Astrocyte (in vitro differentiated cells and primary cell): ENCODE results near the gene LINS1. TPM values are rescaled to one million over a fixed set of nuclear protein-coding genes. Genes with fewer than 3 reads are reported as not detected.

Source experiments
- DNase-seq: peaks from one replicate; pipeline ENCODE4 v3.0.0-alpha.2; 2010; ENCODE audit warnings: low read depth
- FAIRE-seq: peaks from 2 replicates; lab custom pipeline; 2011; peaks lifted over from hg19 to GRCh38; lab: Jason Lieb, UNC
- H2AFZ ChIP-seq: 2 replicates; pipeline ENCODE4 v1.6.0; 2012; ENCODE audit warnings: low read depth, low read length, inconsistent platforms
- H3K27ac ChIP-seq: 2 replicates; pipeline ENCODE4 v1.5.1; 2011; ENCODE audit warnings: low read depth, low read length, inconsistent platforms
- H3K27me3 ChIP-seq: 2 replicates; pipeline ENCODE4 v1.6.0; 2011; ENCODE audit warnings: low read length, inconsistent platforms; ENCODE audit not compliant: insufficient read depth
- H3K36me3 ChIP-seq: 2 replicates; pipeline ENCODE4 v1.5.1; 2011; ENCODE audit warnings: low read length, inconsistent platforms; ENCODE audit not compliant: insufficient read depth
- H3K4me1 ChIP-seq: 2 replicates; pipeline ENCODE4 v1.5.1; 2011; ENCODE audit warnings: low read length, inconsistent platforms; ENCODE audit not compliant: insufficient read depth
- H3K4me2 ChIP-seq: 2 replicates; pipeline ENCODE4 v1.6.0; 2012; ENCODE audit warnings: low read length, inconsistent platforms
- H3K4me3 ChIP-seq: 2 replicates; pipeline ENCODE4 v1.5.1; 2011; ENCODE audit warnings: low read depth, mild to moderate bottlenecking, low read length, inconsistent platforms; ENCODE audit not compliant: insufficient read depth
- H3K79me2 ChIP-seq: 2 replicates; pipeline ENCODE4 v1.6.0; 2012; ENCODE audit warnings: mild to moderate bottlenecking, low read length, inconsistent platforms; ENCODE audit not compliant: insufficient read depth
- H3K9ac ChIP-seq: 2 replicates; pipeline ENCODE4 v1.6.0; 2012; ENCODE audit warnings: mild to moderate bottlenecking, low read length, inconsistent platforms
- H3K9me3 ChIP-seq: 2 replicates; pipeline ENCODE4 v1.5.1; 2012; ENCODE audit warnings: low read depth, mild to moderate bottlenecking, low read length, inconsistent platforms; ENCODE audit not compliant: insufficient read depth
- H4K20me1 ChIP-seq: 2 replicates; pipeline ENCODE4 v1.6.0; 2012; ENCODE audit warnings: low read length, inconsistent platforms; ENCODE audit not compliant: insufficient read depth
- H3K27ac Mint-ChIP-seq: one replicate; pipeline ENCODE4 v1.8.0; 2021; ENCODE audit warnings: mild to moderate bottlenecking, mixed read lengths; ENCODE audit not compliant: unreplicated experiment
- H3K27me3 Mint-ChIP-seq: one replicate; pipeline ENCODE4 v1.8.0; 2021; ENCODE audit warnings: low read depth, mixed read lengths; ENCODE audit not compliant: unreplicated experiment
- H3K36me3 Mint-ChIP-seq: one replicate; pipeline ENCODE4 v1.8.0; 2021; ENCODE audit warnings: low read depth, mixed read lengths; ENCODE audit not compliant: unreplicated experiment
- H3K4me1 Mint-ChIP-seq: one replicate; pipeline ENCODE4 v1.8.0; 2021; ENCODE audit warnings: low read depth, mixed read lengths; ENCODE audit not compliant: unreplicated experiment
- H3K4me3 Mint-ChIP-seq: one replicate; pipeline ENCODE4 v1.8.0; 2021; ENCODE audit warnings: mild to moderate bottlenecking, moderate library complexity, mixed read lengths; ENCODE audit not compliant: unreplicated experiment
- H3K9me3 Mint-ChIP-seq: one replicate; pipeline ENCODE4 v1.8.0; 2021; ENCODE audit warnings: mild to moderate bottlenecking, mixed read lengths; ENCODE audit not compliant: unreplicated experiment
- CTCF ChIP-seq: IDR thresholded peaks from 2 replicates; pipeline ENCODE4 v1.5.1; 2011; ENCODE audit warnings: low read depth, mild to moderate bottlenecking, inconsistent platforms, low read length, moderate library complexity; ENCODE audit not compliant: insufficient read depth
- EZH2 ChIP-seq: IDR thresholded peaks from 2 replicates; pipeline ENCODE4 v1.6.1; 2012; ENCODE audit warnings: mild to moderate bottlenecking, low read length, inconsistent platforms; ENCODE audit not compliant: insufficient read depth
- total RNA-seq: library from RNA; stranded (reverse); gene quantifications from 2 replicates; pipeline ENCODE4 v1.2.1, GENCODE V29; 2021

The LINS1 gene
- total RNA-seq, 1 donor from 2014 or later: 10.7 TPM

DNA sequence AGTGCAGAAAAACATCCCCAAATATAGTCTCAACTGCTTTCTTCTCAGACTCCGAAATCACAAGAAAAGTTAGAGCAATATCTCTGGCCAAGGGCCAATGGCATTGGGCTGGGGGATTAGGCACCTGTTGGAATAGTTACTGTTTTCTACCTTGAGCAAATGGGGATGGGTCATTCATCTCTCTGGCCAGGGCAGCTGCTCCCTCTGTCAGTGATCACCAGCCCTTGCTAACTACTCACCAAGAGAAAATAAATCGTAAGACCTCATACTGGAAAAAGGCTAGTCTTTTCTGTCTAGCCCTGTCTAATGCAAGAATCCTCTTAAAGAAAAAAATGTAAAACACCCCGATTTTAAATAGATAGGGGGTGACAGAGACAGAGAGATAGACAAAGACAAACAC is 84.1 kb downstream of the LINS1 start:
- no peak overlapping the region for H3K27ac ChIP-seq
- H3K9me3 ChIP-seq: peaks cover under 1% of the 10 kb centered on the region

More for the DNA sequence above, 84.1 kb downstream of the LINS1 start:
- Mint-ChIP-seq H3K9me3 (peaks cover 2% of the 10 kb centered on the region), H3K4me1 (no peaks in the 10 kb centered on the region), H3K27me3 (peaks cover 18% of the 10 kb centered on the region), H3K36me3 (no peaks in the 10 kb centered on the region), H3K27ac (no peak overlapping the region), H3K4me3 (no peak overlapping the region)
- no peak overlapping the region for H3K9ac ChIP-seq
- DNase-seq (no peak), FAIRE-seq (no peak)
- no peaks in the 10 kb centered on the region for H3K4me1 ChIP-seq
- H4K20me1 ChIP-seq: no peaks in the 10 kb centered on the region
- no peaks in the 10 kb centered on the region for H3K79me2 ChIP-seq
- no peak overlapping the region for H2AFZ ChIP-seq
- H3K4me3 ChIP-seq: no peak overlapping the region
- no peaks in the 10 kb centered on the region for H3K27me3 ChIP-seq
- TF ChIP-seq EZH2 (no peak), CTCF (no peak)
- H3K36me3 ChIP-seq: no peaks in the 10 kb centered on the region
- H3K4me2 ChIP-seq: no peak overlapping the region

Other genes starting within 250 kb of the LINS1 start
- not detected in 2 replicates for gene CERS3, start 73.2 kb downstream of the LINS1 start, total RNA-seq
- gene ASB7, start 405 bp upstream of the LINS1 start, total RNA-seq: 13.5 and 14.4 TPM in 2 replicates